MCF 10A (cell line): ENCODE data around the gene MARK3. TPM values are rescaled to one million over a fixed set of nuclear protein-coding genes. Genes with fewer than 3 reads are reported as not detected.

Experiments
- BruUV-seq: library from RNA; stranded (reverse); fragments of 400-500 nt; replicated peaks from 2 replicates; lab custom pipeline; 2021; lab: Mats Ljungman, UMichigan
- CTCF ChIA-PET: fragments of 300-600 bp; sonication (Branson Sonifier 250); formaldehyde crosslinking; extraction: SDS; loops from one replicate; lab custom pipeline; 2021; ENCODE audit warnings: antibody characterized with exemption, inconsistent platforms; lab: Yijun Ruan, JAX
- POLR2A ChIA-PET: fragments of 300-600, 350-650 bp; sonication (Branson Sonifier 250); formaldehyde crosslinking; extraction: SDS; loops from one replicate; lab custom pipeline; 2020; ENCODE audit warnings: antibody characterized with exemption, inconsistent platforms; lab: Yijun Ruan, JAX
- DNase-seq: peaks from one replicate; pipeline ENCODE4 v3.0.0-alpha.2; 2018; ENCODE audit not compliant: unreplicated experiment
- H3K27ac Mint-ChIP-seq: one replicate; pipeline ENCODE4 v1.8.0; 2022; ENCODE audit warnings: mild to moderate bottlenecking, low read depth, mixed read lengths; ENCODE audit not compliant: unreplicated experiment
- H3K27me3 Mint-ChIP-seq: one replicate; pipeline ENCODE4 v1.8.0; 2022; ENCODE audit warnings: mixed read lengths; ENCODE audit not compliant: insufficient read depth, unreplicated experiment
- H3K36me3 Mint-ChIP-seq: one replicate; pipeline ENCODE4 v1.8.0; 2022; ENCODE audit warnings: mild to moderate bottlenecking, moderate library complexity, mixed read lengths; ENCODE audit not compliant: insufficient read depth, unreplicated experiment
- H3K4me1 Mint-ChIP-seq: one replicate; pipeline ENCODE4 v1.8.0; 2022; ENCODE audit warnings: mixed read lengths; ENCODE audit not compliant: insufficient read depth, unreplicated experiment
- H3K4me3 Mint-ChIP-seq: one replicate; pipeline ENCODE4 v1.8.0; 2022; ENCODE audit warnings: mild to moderate bottlenecking, moderate library complexity, mixed read lengths; ENCODE audit not compliant: unreplicated experiment
- H3K9me3 Mint-ChIP-seq: one replicate; pipeline ENCODE4 v1.8.0; 2022; ENCODE audit warnings: mixed read lengths; ENCODE audit not compliant: unreplicated experiment
- intact Hi-C: fragments of 100-400 bp; cut with micrococcal nuclease; formaldehyde crosslinking; loops from 2 replicates; pipeline ENCODE4 v1.14.1; 2022
- total RNA-seq: library from RNA; stranded (reverse); gene quantifications from 2 replicates; pipeline ENCODE4 v1.2.3, GENCODE V29; 2022
- TF ChIP-seq, protein P1 (sequence below): fragments of 200-600 bp; IDR thresholded peaks from one replicate; pipeline ENCODE4 v1.8.0; 2022; ENCODE audit warnings: antibody characterized with exemption, mild to moderate bottlenecking; ENCODE audit not compliant: unreplicated experiment

The MARK3 gene
- total RNA-seq, 1 experiment from 2014 or later: 130 TPM

GRCh38 chr14:103382376-103382775 is 2.8 kb upstream of the MARK3 start:
- ChIA-PET CTCF (interaction anchor here (5.1 kb wide), 1 partner anchor 10 kb away, joined by 36 read pairs; no protein-coding TSS in a partner anchor), POLR2A (interaction anchor here (0.6 to 3.1 kb wide), 7 partner anchors 8 to 48 kb away, joined by 3 to 16 read pairs (median 4); partner anchors contain the start of gene EIF5)
- Mint-ChIP-seq H3K4me1 (peaks cover 19% of the 10 kb centered on the region), H3K36me3 (peaks cover 6% of the 10 kb centered on the region), H3K9me3 (no peaks in the 10 kb centered on the region), H3K27me3 (no peaks in the 10 kb centered on the region), H3K4me3 (no peak overlapping the region), H3K27ac (no peak overlapping the region)
- no TSS peak for BruUV-seq
- TF ChIP-seq, protein P1, sequence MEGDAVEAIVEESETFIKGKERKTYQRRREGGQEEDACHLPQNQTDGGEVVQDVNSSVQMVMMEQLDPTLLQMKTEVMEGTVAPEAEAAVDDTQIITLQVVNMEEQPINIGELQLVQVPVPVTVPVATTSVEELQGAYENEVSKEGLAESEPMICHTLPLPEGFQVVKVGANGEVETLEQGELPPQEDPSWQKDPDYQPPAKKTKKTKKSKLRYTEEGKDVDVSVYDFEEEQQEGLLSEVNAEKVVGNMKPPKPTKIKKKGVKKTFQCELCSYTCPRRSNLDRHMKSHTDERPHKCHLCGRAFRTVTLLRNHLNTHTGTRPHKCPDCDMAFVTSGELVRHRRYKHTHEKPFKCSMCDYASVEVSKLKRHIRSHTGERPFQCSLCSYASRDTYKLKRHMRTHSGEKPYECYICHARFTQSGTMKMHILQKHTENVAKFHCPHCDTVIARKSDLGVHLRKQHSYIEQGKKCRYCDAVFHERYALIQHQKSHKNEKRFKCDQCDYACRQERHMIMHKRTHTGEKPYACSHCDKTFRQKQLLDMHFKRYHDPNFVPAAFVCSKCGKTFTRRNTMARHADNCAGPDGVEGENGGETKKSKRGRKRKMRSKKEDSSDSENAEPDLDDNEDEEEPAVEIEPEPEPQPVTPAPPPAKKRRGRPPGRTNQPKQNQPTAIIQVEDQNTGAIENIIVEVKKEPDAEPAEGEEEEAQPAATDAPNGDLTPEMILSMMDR: no peak
- intact Hi-C loops: no loop called here
- DNase-seq: peak; percentile 78

DNA sequence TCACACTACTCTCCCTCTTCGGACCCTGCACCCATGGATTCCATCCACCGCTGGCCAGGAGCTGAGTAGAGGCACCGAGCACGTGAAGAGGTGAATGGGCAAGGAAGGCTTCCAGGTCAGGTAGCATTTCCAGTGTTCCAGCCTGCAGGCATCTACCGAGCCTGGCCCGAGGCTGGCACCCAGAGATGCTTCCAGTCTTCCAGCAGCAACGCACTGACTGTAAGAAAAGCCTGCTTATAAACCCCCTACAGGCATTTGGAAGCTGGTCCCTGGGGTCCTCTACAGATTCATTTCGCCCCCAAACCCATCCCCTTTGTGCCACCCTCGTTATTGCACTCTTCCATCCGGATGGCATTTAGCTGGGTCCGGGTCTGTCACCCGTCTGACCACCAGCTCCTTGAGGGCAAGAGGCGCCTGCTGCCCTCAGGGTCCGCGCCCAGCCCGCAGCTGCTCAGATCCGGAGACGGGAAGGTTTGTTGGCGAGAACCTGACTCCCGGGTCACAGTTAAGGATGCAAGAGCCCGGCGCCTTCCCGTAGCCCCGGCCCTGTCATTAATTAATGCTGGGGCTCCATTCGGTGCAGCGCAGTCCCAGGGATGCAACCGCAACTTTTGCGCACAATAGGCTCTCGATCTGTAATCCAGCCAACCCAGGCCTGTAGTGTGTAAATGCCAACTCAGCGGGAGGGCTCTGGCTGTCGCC is 614 bp upstream of the MARK3 start:
- ChIA-PET POLR2A (interaction anchor here (0.7 to 2.4 kb wide), 9 partner anchors 9 to 244 kb away, joined by 3 to 46 read pairs (median 4); partner anchors contain the start of genes EIF5 and KLC1), CTCF (interaction anchor here (0.7 to 5.1 kb wide), 2 partner anchors 8 to 49 kb away, joined by 4 to 36 read pairs; no protein-coding TSS in a partner anchor)
- Mint-ChIP-seq H3K4me1 (peaks cover 24% of the 10 kb centered on the region), H3K27ac (peak overlapping the region; percentile 87), H3K9me3 (no peaks in the 10 kb centered on the region), H3K4me3 (peak overlapping the region; percentile 91), H3K36me3 (peaks cover 6% of the 10 kb centered on the region), H3K27me3 (no peaks in the 10 kb centered on the region)
- intact Hi-C loops: no loop called here
- no peak for DNase-seq
- BruUV-seq: no TSS peak
- TF ChIP-seq, protein P1: no peak

DNA sequence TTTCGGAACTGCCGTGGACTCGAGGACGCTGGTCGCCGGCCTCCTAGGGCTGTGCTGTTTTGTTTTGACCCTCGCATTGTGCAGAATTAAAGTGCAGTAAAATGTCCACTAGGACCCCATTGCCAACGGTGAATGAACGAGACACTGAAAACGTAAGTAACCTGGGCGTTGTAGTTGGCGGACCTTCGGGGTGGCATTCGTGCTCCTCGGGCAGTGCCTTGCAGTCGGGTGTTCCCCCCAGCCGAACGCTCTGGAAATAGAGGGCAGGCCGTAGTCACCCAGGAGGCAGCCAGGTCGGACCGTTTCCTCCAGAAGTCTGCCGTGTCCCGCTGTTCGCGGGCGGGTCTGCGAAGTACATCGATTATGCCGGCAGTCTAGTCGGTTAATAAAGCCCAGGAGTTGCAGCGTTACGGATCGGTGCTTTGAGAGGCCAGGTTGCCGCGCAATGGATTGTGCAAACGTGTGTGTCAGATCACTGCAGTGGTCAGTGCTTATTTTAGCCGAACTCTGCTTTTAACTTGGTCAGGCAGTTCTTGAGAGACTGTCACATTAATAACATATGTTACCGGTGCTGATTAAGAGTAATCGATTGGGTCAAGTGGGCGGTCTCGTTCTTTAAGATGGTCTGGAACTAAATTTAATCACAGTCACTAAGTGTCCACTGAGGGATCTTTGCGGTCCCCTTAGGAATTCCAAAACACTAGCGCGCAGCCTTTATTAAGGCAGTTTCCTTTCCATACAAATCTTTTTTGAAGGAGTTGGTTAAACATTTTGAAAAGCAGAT is 906 bp downstream of the MARK3 start:
- peak overlapping the region; percentile 87 for H3K27ac Mint-ChIP-seq
- TF ChIP-seq, protein P1: no peak
- BruUV-seq: TSS peak; percentile 45
- peak overlapping the region; percentile 91 for H3K4me3 Mint-ChIP-seq
- H3K9me3 Mint-ChIP-seq: no peaks in the 10 kb centered on the region
- H3K4me1 Mint-ChIP-seq: peaks cover 24% of the 10 kb centered on the region
- H3K27me3 Mint-ChIP-seq: no peaks in the 10 kb centered on the region
- peak; percentile 51 for DNase-seq
- peaks cover 6% of the 10 kb centered on the region for H3K36me3 Mint-ChIP-seq
- CTCF ChIA-PET: interaction anchor here (0.7 kb wide), 1 partner anchor 295 kb away, joined by 3 read pairs; no protein-coding TSS in a partner anchor
- POLR2A ChIA-PET: interaction anchor here (0.6 to 3.5 kb wide), 13 partner anchors 11 to 1323 kb away, joined by 4 to 46 read pairs (median 6); partner anchors contain the start of gene EIF5
- intact Hi-C loops: no loop called here
